H9 (cell line): ENCODE measurements around the gene ENPP1. TPM values are rescaled to one million over a fixed set of nuclear protein-coding genes. Genes with fewer than 3 reads are reported as not detected.

Source experiments
- DNase-seq: peaks from one replicate; pipeline ENCODE4 v3.0.0-alpha.2; 2017
- H2AFZ ChIP-seq: one replicate; pipeline ENCODE4 v1.6.1; 2013; ENCODE audit warnings: mild to moderate bottlenecking, low read length, control low read depth, moderate library complexity
- H2AK5ac ChIP-seq: 2 replicates; pipeline ENCODE4 v1.6.1; 2013; ENCODE audit warnings: low read length, control low read depth, mixed read lengths; ENCODE audit not compliant: insufficient read length
- H2BK120ac ChIP-seq: one replicate; pipeline ENCODE4 v1.6.1; 2013; ENCODE audit warnings: low read depth, mild to moderate bottlenecking, low read length, control low read depth, inconsistent platforms; ENCODE audit not compliant: poor library complexity, severe bottlenecking
- H2BK12ac ChIP-seq: 2 replicates; pipeline ENCODE4 v1.6.1; 2013; ENCODE audit warnings: low read length, control low read depth, mixed read lengths, low read depth; ENCODE audit not compliant: insufficient read length
- H2BK15ac ChIP-seq: 2 replicates; pipeline ENCODE4 v1.6.1; 2013; ENCODE audit warnings: low read depth, low read length, control low read depth
- H2BK20ac ChIP-seq: one replicate; pipeline ENCODE4 v1.6.1; 2013; ENCODE audit warnings: low read depth, mild to moderate bottlenecking, low read length, control low read depth, inconsistent platforms; ENCODE audit not compliant: poor library complexity, severe bottlenecking
- H2BK5ac ChIP-seq: 2 replicates; pipeline ENCODE4 v1.6.1; 2013; ENCODE audit warnings: low read length, control low read depth, mixed read lengths; ENCODE audit not compliant: insufficient read length
- H3K14ac ChIP-seq: 2 replicates; pipeline ENCODE4 v1.6.1; 2013; ENCODE audit warnings: low read length, control low read depth; ENCODE audit not compliant: insufficient read depth
- H3K18ac ChIP-seq: 2 replicates; pipeline ENCODE4 v1.6.1; 2013; ENCODE audit warnings: low read depth, mild to moderate bottlenecking, mixed read lengths, low read length, control low read depth; ENCODE audit not compliant: insufficient read length
- H3K23ac ChIP-seq: 2 replicates; pipeline ENCODE4 v1.6.1; 2013; ENCODE audit warnings: low read length, control low read depth, mixed read lengths, low read depth; ENCODE audit not compliant: insufficient read length
- H3K23me2 ChIP-seq: 2 replicates; pipeline ENCODE4 v1.6.1; 2013; ENCODE audit warnings: low read depth, mild to moderate bottlenecking, mixed read lengths, low read length, control low read depth; ENCODE audit not compliant: insufficient read length, poor library complexity, severe bottlenecking
- H3K27ac ChIP-seq: 2 replicates; pipeline ENCODE4 v1.5.1; 2013; ENCODE audit warnings: low read length, control low read depth, mixed read lengths, low read depth; ENCODE audit not compliant: insufficient read length
- H3K27me3 ChIP-seq: 2 replicates; pipeline ENCODE4 v1.6.1; 2013; ENCODE audit warnings: low read length, control low read depth, inconsistent platforms; ENCODE audit not compliant: insufficient read depth
- H3K4ac ChIP-seq: 2 replicates; pipeline ENCODE4 v1.6.1; 2013; ENCODE audit warnings: low read depth, mild to moderate bottlenecking, control low read depth, inconsistent platforms, low read length, moderate library complexity
- H3K4me1 ChIP-seq: 2 replicates; pipeline ENCODE4 v1.6.1; 2013; ENCODE audit warnings: low read length, control low read depth, inconsistent platforms; ENCODE audit not compliant: insufficient read depth
- H3K4me2 ChIP-seq: 2 replicates; pipeline ENCODE4 v1.6.1; 2013; ENCODE audit warnings: low read length, control low read depth, mixed read lengths; ENCODE audit not compliant: insufficient read length, insufficient read depth
- H3K56ac ChIP-seq: 2 replicates; pipeline ENCODE4 v1.6.1; 2013; ENCODE audit warnings: low read depth, mild to moderate bottlenecking, mixed read lengths, low read length, control low read depth; ENCODE audit not compliant: insufficient read length
- H3K79me1 ChIP-seq: 2 replicates; pipeline ENCODE4 v1.6.1; 2013; ENCODE audit warnings: low read depth, mild to moderate bottlenecking, moderate library complexity, low read length, control low read depth, inconsistent platforms; ENCODE audit not compliant: insufficient read depth, poor library complexity, severe bottlenecking
- H3K79me2 ChIP-seq: 2 replicates; pipeline ENCODE4 v1.6.1; 2013; ENCODE audit warnings: low read length, control low read depth, inconsistent platforms; ENCODE audit not compliant: insufficient read depth
- H3K9ac ChIP-seq: 2 replicates; pipeline ENCODE4 v1.6.1; 2013; ENCODE audit warnings: low read length, control low read depth, mixed read lengths; ENCODE audit not compliant: insufficient read length; ENCODE audit errors: extremely low read depth
- H3K9me3 ChIP-seq: one replicate; pipeline ENCODE4 v1.6.1; 2013; ENCODE audit warnings: low read depth, low read length, inconsistent platforms; ENCODE audit not compliant: control insufficient read depth
- H3T11ph ChIP-seq: one replicate; pipeline ENCODE4 v1.6.1; 2013; ENCODE audit warnings: mild to moderate bottlenecking, low read length, control low read depth, inconsistent platforms
- H4K20me1 ChIP-seq: one replicate; pipeline ENCODE4 v1.6.1; 2013; ENCODE audit not compliant: control insufficient read depth, insufficient read length, insufficient read depth
- H4K5ac ChIP-seq: 2 replicates; pipeline ENCODE4 v1.6.1; 2013; ENCODE audit warnings: low read depth, mild to moderate bottlenecking, mixed read lengths, low read length, control low read depth; ENCODE audit not compliant: insufficient read length
- H4K8ac ChIP-seq: replicated peaks from 2 replicates; pipeline ENCODE4 v1.6.1; 2013; ENCODE audit warnings: low read length, control low read depth, mixed read lengths, low read depth; ENCODE audit not compliant: insufficient read length
- H4K91ac ChIP-seq: 2 replicates; pipeline ENCODE4 v1.6.1; 2013; ENCODE audit warnings: low read depth, mild to moderate bottlenecking, moderate library complexity, mixed read lengths, low read length, control low read depth; ENCODE audit not compliant: insufficient read length
- H3K27ac Mint-ChIP-seq, 3 experiments: 2 replicates in 2 of 3; 3 replicates in 1 of 3; pipeline ENCODE4 v1.8.0; 2020 to 2021; ENCODE audit warnings: mixed read lengths in 3 of 3, mild to moderate bottlenecking in 1 of 3, moderate library complexity in 1 of 3
- H3K27me3 Mint-ChIP-seq: 2 replicates; pipeline ENCODE4 v1.8.0; 2021; ENCODE audit warnings: low read depth, mild to moderate bottlenecking, moderate library complexity, mixed read lengths
- H3K36me3 Mint-ChIP-seq, 3 experiments: 2 replicates in 2 of 3; 3 replicates in 1 of 3; pipeline ENCODE4 v1.8.0; 2020 to 2021; ENCODE audit warnings: low read depth in 3 of 3, mixed read lengths in 3 of 3; ENCODE audit not compliant: insufficient read depth in 1 of 3
- H3K4me1 Mint-ChIP-seq, 2 experiments: 2 replicates each; pipeline ENCODE4 v1.8.0; 2020; ENCODE audit warnings: mixed read lengths in 2 of 2
- H3K4me3 Mint-ChIP-seq, 2 experiments: 2 replicates in 1 of 2; 3 replicates in 1 of 2; pipeline ENCODE4 v1.8.0; 2020 to 2021; ENCODE audit warnings: mild to moderate bottlenecking in 2 of 2, mixed read lengths in 2 of 2, moderate library complexity in 1 of 2
- H3K9me3 Mint-ChIP-seq, 2 experiments: 2 replicates in 1 of 2; 3 replicates in 1 of 2; pipeline ENCODE4 v1.8.0; 2020; ENCODE audit warnings: mild to moderate bottlenecking in 2 of 2, mixed read lengths in 2 of 2, moderate library complexity in 1 of 2
- CTCF ChIP-seq: fragments of 200-600 bp; sonication (generic); conservative IDR thresholded peaks from 3 replicates; pipeline ENCODE4 v1.8.0; 2021; ENCODE audit warnings: antibody characterized with exemption, mild to moderate bottlenecking
- WGBS: extraction: QIAGEN DNeasy Blood & Tissue Kit; methylation state at CpG from one replicate; pipeline ENCODE4 v1.1.7; 2013; ENCODE audit warnings: missing lambda C conversion rate, low lambda C conversion rate, mixed read lengths; ENCODE audit not compliant: insufficient read length; ENCODE audit errors: extremely low coverage; 5-methylcytosine and 5-hydroxymethylcytosine counted together
- total RNA-seq: library from RNA; stranded (reverse); gene quantifications from 2 replicates; pipeline ENCODE4 v1.2.1, GENCODE V29; 2021

ENPP1 gene
- total RNA-seq, 1 experiment from 2014 or later = 22.5 TPM

- H2BK12ac ChIP-seq = no peak overlapping the region
- H3K9ac ChIP-seq = no peak overlapping the region
- no peak overlapping the region for H3K56ac ChIP-seq
- H3K4me1 ChIP-seq = no peaks in the 10 kb centered on the region; the same call in 1 of the 2 replicates
- WGBS = no CpG with 5 or more reads among the region's 2 CpGs
- no peak overlapping the region for H3K23ac ChIP-seq
- no peak overlapping the region for H2BK5ac ChIP-seq
- H2BK15ac ChIP-seq = no peak overlapping the region
- H4K5ac ChIP-seq = no peak overlapping the region
- H4K20me1 ChIP-seq = no peaks in the 10 kb centered on the region
- no peak overlapping the region for H2AFZ ChIP-seq
- no peak overlapping the region for H3K18ac ChIP-seq
- no peak overlapping the region for H3K27ac ChIP-seq
- no peaks in the 10 kb centered on the region for H3K27me3 ChIP-seq
- H3K79me2 ChIP-seq = no peaks in the 10 kb centered on the region
- H3K9me3 Mint-ChIP-seq = no peaks in the 10 kb centered on the region
- no peaks in the 10 kb centered on the region for H3K9me3 ChIP-seq
- H3K14ac ChIP-seq = no peak overlapping the region
- H2BK120ac ChIP-seq = no peak overlapping the region
- H2BK20ac ChIP-seq = no peak overlapping the region
- DNase-seq = no peak
- H3K4me2 ChIP-seq = no peak overlapping the region
- H3K79me1 ChIP-seq = peaks cover 5% of the 10 kb centered on the region
- H2AK5ac ChIP-seq = no peak overlapping the region
- no peak overlapping the region for H3K4me3 Mint-ChIP-seq
- no peak overlapping the region for H4K91ac ChIP-seq
- H4K8ac ChIP-seq = no peak overlapping the region
- H3T11ph ChIP-seq = no peak overlapping the region
- no peak for TF ChIP-seq CTCF
- H3K23me2 ChIP-seq = no peaks in the 10 kb centered on the region
- H3K36me3 Mint-ChIP-seq = peaks cover 0 to 13% (median 4%) of the 10 kb centered on the region in 3 experiments; a peak in 4 of 7 replicates
- H3K4me1 Mint-ChIP-seq = peaks cover 4 to 5% of the 10 kb centered on the region in 2 experiments; a peak in 3 of 4 replicates
- no peak overlapping the region for H3K27ac Mint-ChIP-seq
- H3K4ac ChIP-seq = no peak overlapping the region
- H3K27me3 Mint-ChIP-seq = no peaks in the 10 kb centered on the region
These were observed 39.1 kb downstream of the ENPP1 start for GRCh38 chr6:131846905-131847304.
